HG03108 (cell line): ENCODE measurements around the gene RARS1.

Experiments used
- ATAC-seq: cut with Tn5 transposase; IDR thresholded peaks from one replicate; pipeline ENCODE4 v1.9.1; 2021; ENCODE audit warnings: moderate library complexity; ENCODE audit not compliant: unreplicated experiment

RARS1 gene

DNA sequence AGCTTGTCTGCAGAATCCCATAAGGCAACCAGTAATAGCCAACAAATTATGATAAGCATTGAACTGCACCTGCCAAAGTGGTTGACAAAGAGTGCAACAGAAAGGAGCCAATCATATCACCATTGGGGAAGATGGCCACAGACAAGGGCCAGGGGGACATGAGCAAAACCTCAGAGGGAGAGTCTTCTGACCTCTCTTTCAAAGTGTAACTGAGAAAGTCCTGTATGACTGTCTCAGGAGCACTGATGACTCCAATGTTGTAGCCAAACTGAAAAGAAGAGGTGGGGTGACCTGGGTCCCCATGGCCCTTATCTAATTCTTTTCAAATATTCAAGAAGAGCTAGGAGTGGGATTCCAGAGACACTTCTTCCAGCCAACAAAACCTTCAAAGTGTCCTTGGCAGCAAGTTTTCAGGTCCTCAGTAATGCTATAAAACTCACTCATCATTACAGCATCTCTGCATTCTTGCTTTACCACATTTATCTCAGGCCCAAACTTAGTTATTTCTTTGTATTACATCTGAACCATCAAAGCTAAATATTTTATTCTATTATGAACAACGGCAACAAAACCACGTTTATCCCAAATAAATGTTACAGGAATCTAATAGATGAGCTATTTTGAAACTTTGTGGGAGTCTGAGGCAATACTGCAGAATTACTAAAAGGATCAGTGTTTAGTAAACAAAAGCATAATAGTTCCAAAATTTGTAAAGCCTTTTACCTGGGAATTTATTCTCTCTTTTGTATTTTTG, 67.3 kb downstream of the RARS1 start:
- no peak for ATAC-seq

DNA sequence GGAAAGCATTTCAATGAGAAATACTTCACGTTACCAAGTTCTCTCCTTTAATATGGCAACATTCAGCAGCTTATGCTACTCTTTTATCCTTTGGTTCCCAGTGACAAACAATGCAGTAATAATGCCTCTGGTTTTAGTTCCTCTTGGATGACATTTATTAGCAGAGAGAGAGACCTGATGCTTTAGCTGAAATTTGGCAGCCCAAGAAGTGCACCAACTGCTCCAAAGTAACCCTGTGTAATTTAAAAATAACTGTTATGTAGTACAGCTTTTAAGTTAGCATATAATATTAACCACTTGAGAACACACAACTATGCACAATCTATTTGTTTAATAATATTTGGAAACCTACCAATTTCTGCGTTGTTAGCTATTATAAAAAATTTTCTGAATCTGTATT, 71.1 kb downstream of the RARS1 start:
- no peak for ATAC-seq

DNA sequence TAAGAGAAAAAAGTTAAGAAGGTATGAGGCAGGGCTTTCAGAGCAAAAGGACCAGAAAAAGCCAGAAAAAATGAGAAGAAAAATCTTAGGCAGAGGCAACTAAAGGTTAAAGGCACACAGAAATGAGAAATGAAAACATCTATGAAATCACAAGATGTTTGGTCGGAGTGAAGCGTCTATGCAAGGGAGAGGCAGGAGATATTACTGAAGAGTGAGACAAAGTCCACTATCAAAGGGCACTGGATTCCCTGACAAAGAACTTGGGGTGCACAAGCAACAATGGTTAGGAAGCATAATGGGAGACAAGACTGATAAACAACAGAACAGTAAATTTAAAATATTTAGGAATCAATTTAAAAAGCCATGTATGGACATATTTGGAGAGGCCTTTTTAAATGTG, 76.0 kb downstream of the RARS1 start:
- no peak for ATAC-seq

DNA sequence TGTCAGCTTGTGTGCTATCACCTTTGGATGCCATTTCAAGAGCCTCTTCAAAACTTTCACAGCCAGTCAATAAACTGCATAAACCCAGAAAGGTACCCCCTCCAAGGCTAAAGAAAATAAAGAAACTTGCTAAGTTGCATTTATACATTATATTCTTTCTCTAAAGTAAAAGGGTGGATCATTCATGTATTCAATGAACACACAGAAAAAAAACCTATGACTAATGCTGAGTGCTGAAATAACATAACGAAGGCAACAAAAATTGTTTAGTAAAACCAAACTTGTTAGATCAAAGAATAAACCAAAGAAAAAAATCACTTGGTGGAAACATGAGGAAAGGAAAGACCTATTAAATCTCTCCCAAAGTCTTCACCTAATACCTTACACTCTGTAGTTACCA, 77.7 kb downstream of the RARS1 start:
- ATAC-seq = no peak

DNA sequence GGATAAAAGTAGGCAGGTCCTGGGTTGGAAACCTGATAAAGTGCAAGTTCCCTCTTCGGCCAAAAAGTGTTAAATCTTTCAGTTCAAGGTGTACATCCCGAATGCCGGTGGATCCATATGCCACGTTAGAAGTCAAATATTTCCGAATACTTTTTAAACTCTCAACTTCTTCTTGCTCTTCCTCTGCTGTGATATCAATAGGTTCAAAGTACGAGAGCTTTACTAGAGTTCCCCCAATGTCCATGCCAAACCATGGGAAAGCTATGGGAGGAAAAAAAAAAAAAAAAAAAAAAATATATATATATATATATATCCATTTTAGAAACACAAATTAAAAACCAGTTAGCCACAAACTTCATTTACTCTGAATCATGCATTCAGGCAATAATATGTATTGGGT, 82.5 kb downstream of the RARS1 start:
- no peak for ATAC-seq
